HL-60/S4 treated with retinoic acid at 250 ng/mL for 4 days and 3 days (cell line): ENCODE measurements around the gene KIAA1191.
"Not testable (repeated sequence)": the region's sequence is repeated elsewhere in the genome, so short reads cannot be mapped to it uniquely, and the experiment has no call there.

ENCODE experiments used
- in situ Hi-C: fragments of 300-500 bp; cut with MboI; formaldehyde crosslinking; loops from 2 replicates; pipeline ENCODE4 v1.7.0; 2022; ENCODE audit warnings: low sequenced_read_pairs

The KIAA1191 gene, protein sequence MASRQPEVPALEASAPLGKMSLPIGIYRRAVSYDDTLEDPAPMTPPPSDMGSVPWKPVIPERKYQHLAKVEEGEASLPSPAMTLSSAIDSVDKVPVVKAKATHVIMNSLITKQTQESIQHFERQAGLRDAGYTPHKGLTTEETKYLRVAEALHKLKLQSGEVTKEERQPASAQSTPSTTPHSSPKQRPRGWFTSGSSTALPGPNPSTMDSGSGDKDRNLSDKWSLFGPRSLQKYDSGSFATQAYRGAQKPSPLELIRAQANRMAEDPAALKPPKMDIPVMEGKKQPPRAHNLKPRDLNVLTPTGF

DNA sequence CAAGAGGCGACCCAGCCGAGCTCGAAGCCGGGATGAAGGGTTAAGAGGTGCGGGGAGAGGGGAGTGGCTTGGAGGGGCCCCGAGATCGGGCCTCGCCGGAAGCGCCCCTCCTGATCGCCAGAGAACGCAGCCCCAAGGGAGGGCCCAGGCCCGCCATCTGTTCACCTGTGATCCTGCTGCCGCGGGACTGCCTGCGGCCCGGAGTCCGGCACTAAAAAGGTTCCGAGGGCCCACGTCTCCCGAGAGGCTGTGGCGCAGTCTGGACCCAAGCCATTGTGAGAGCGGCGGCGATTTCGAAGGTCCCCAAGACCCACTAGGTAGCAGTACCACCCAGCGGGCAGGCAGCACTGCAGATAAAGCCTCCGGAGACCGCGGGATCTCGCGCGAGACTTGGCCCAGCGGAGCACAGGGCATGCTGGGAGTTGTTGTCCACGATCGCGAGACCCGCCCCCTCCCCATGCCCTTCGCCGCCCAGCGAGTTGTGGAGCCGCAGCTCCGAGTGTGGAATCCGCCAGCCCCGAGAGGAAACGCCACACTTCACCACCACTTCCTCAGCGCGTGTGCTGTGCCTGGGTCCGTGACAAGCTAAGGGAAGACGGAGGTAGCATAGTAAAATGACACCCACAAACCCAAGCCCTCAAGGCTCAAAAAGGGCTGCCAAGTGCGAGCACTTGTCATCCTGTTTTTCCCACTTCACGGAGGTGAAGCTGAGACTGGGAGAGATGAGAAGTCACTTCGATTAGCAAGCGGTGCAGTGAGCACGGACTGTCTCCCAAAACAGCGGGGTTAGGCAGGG, at the start of gene KIAA1191:
Gene KIAA1191 (minus strand): TSS at position 328 of the 796 bp plus-strand sequence. CDS start 2,256 bp downstream, outside the sequence.
- in situ Hi-C loops, result no loop called here

DNA sequence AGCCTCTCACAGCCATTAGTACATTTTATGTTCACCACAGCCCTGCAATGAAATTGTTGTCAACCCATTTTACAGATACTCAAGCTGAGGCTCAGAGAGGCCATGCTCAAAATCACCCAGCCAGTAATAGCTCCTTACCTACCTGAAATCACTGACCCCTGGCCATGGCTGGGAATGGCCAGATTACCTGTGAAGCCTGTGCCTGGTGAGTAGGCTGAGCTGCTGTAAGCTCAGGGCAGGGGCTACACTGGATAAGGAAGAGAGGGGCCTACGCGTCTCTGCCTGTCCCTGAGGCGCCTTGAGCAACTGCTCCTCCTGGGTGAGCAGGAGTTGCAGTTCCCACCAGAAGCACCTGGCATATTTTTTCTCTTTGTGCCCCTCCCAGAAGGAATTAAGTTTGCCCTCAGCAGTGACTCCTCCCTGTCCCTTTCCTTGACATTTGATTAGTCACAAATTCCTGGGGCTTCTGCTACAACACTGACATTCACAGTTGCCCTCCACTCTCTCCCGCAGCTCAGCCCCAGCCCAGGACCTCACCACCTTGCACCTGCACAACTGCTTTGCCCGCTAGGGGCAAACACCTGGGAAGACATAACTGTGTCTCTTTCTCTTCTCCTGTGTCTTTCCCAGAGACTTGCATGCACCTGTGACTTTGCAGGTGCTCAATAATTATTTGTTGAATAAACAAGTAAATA, 49.1 kb upstream of the KIAA1191 start:
- in situ Hi-C loops, result no loop called here

DNA sequence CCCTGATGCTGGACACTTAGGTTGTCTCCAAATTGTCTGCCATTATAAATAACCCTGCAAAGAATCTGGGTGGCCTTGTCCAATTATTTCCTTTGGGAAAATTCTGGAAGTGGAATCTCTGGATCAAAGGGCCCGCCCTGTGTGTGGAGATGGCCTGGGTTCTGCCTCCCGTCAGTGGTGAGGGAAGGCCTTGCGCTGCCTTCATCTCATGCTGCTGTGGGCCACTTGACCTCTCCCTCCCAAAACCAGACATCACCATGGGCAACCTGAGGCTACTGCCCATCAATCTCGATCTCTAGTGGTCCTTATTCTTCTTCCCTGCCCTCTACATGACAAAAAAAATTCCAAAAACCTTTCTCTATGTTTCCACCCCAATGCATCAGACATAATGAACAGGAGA, 48.2 kb upstream of the KIAA1191 start:
- in situ Hi-C loops, result no loop called here

DNA sequence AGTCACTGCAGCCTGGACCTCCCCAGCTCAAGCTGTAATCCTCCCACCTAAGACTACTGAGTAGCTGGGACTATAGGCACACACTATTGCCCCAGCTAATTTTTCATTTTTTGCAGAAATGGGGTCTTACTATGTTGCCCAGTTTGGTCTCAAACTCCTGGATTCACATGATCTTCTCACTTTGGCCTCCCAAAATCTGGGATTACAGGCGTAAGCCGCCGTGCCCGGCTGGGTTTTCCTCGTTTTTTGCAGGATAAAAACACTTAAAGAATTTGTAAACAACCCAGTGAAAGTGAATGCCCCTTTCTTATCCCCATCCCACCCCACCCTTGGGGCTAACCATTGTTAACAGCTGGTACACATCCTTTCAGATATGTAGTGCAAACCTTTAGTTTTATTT, 47.0 kb upstream of the KIAA1191 start:
- in situ Hi-C loops, result no loop called here

DNA sequence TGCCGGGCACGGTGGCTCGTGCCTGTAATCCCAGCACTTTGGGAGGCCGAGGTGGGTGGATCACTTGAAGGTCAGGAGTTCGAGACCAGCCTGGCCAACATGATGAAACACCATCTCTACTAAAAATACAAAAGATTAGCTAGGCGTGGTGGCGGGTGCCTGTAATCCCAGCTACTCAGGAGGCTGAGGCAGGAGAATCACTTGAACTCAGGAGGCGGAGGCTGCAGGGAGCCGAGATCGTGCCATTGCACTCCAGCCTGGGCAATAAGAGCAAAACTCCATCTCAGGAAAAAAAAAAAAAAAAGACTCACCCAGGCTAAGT, 46.6 kb upstream of the KIAA1191 start:
- in situ Hi-C loops, result not testable (repeated sequence)

DNA sequence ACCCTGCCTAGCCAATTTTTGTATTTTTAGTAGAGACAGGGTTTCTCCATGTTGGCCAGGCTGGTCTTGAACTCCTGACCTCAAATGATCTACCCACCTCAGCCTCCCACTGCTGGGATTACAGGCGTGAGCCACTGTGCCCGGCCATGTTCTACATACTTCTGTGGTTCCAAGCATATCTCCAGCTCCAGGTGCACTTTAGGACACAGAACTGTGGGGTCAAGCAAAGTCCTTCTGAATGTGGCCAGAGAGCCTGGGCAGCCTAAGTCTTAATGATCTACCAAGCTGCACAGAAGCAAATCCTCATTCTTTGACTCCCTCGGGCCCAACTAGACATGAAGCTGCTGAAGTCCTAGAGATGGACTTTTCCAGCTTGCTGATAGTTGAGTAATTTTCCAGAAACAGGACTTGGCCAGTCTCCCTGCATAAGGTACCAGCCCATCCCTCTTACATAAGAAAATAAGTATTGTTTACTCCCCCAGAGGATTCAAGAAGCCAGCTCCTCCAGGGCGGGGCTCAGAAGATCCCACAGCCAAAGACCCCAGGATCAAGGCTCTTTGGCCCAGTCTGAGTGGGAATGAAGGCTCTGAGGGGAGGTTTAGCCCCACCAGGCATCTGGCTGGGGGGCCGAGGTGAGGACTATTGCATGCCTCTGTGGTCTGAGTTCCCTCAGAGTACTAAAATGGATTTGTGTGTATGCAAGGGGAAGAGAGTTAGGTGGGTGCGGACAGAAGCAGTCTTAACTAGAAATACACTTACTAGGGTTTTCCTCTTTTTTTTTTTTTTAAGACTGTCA, 46.1 kb upstream of the KIAA1191 start:
- in situ Hi-C loops, result no loop called here

DNA sequence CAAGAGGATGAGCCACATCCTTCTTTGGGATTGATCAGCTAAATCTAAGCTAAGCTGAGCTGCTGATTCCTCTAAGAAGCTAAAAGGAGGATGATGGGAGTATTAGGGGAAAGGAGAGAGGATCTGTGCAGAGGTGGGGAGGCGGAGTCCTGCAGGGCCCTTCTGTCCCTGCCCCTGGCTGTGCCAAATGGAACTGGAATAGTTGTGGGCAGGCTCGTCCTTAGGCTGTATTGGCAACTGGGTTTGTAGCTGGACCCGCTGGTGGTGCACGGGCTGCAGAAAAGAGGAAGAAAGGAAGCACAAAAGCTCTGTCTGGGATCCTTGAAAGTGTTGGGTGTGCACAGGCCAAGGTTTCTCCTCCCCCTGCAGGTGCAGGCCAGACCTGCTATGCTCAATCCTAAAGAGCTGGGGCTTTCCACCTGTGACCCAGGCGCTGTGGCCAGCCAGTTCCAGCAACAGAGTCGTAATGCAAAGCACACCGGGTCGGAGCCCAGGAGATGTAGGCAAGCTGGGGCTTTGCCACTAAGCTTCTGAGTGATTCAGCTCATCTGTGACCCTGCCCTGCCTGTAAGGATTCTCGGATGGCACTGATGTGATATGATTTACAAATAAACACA, 45.0 kb upstream of the KIAA1191 start:
- in situ Hi-C loops, result no loop called here

DNA sequence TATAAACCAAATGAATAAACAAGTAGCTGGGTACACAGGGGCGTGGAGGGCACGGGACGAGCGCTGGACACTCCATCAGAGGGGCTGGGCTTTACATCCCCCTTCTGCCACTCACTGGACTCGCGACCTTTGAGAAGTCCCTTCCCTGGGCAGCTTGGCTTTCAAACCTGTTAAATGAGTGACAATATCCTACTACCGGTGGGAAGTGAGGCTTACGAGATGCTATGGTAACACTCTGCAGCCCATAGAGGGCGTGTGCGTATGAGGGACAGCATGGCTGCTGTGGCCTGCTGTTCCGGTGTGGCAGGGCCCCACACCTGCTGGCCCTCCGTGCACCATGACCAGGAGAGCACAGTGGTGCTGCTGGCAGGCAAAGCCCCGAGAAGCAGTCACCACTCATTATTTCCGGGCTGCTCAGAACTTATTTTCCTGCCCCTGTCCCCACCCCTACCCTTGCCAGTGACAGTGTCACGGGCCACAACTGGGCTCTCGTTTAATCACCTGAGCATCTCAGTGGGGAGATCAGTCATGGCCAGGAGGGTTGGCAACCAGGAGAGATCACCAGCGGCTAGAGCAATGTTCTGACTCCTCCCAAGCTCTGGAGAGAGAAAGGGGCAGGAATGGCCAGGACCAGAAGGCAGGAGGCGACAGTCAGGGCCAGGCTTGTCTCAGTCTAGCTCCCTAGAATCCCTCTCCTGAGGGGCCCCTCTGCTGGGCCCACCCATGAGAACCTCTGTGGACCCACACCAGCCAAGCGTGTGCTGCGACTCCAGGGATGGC, 44.3 kb upstream of the KIAA1191 start:
- in situ Hi-C loops, result no loop called here

DNA sequence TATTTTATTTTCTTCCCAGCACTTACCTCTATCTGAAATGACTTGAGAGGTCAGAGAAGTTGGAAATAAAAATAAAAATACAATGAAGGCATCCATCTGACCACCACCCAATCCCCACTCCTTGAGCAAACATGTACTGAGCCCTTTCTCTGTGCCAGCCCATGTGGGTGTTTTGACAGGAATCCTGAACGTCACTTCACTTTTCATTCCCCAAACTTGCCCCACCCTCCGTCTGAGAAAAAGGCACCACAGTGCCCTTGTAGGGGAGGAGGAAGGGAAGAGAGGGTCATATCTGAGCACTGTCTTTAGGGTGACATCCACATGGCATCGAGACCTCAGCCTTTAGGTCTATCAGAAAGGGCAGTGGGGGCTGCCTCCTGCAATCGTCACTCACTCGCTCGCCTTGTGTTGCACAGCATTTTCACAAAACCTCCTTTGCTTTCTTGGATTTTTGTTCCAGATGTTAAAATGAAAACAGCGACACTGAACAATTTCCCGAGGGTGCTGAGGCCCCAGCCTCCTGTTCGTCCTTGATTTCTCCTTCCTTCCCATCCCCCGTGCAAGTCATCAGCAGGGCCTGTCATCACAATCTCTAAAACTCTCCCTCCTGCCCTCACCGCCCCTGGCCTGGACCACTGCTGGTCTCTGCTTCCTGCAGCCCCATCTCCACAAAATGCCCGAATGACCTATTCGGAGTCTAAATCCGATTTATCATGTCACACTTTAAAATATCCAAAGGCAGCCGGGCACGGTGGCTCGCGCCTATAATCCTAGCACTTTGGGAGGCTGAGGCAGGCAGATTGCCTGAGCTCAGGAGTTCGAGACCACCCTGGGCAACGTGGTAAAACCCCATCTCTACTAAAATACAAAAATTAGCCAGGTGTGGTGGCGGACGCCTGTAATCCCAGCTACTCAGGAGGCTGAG, 40.0 kb upstream of the KIAA1191 start:
- in situ Hi-C loops, result no loop called here

DNA sequence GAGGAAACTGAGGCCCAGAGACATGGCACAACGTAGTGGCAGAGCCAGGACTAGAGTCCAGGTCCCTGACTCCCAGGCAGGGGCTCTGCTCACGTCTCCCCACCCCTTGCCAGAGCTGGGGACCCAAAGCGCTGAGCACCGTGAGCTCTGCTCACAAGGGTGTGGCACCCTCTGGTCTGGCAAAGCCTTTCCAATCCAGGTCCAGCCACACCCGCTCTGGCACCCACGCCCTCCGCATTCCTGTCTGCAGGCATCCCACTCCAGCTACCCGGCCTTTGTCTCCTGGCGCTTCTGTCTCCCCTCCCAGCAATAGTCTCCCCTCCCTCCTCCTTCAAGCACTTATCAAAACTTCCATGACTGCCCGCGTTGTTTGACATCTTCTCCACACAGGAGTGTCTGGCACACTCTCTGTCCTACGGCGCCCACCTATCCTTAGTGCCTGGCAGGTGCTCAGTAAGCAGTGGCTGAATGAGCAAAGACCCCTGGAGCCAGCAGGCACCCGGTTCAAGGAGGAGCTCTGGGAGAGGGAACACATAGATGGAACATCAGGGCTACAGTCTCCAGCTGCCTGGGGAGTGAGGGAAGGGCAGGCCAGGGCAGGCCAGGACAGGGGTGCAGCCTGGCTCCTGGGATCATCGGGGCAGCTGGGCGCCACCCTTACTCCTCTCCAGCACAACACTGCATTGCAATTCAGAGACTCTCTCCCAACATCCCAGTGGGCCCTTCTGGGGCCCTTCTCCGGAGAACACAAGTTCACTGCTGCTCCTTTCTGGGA, 39.0 kb upstream of the KIAA1191 start:
- in situ Hi-C loops, result no loop called here

DNA sequence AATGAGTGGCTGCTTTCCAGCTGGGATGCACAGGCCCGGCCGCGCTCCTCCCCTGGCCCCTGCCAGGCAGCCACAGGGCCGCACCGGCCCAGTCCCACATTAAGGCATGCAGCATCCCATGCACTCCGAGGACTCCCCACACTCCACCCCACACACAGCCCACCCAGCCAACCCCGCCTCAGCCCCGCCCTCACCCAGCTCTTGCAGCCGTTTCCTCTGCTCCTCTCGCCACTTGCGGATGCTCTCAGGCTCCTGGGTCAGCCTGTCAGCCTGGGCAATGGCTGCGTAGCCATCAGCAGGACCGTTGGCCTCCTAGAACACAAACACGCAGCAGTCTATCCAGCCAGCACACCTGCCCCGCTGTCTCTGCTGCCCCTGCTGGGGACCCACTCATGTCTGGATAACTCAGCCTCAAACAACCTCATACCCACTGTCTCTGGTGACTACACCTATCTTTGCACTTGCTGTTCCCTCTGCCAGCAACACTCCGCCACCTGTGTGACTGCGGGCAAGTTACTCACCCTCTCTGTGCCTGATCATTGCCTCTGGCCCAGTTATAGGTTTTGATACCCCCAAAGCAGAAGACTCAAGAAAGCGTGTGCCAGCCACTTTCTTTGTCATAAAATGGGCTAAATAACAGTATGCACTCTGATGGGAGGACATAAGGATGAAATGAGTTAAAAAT, 36.3 kb upstream of the KIAA1191 start:
- in situ Hi-C loops, result no loop called here

DNA sequence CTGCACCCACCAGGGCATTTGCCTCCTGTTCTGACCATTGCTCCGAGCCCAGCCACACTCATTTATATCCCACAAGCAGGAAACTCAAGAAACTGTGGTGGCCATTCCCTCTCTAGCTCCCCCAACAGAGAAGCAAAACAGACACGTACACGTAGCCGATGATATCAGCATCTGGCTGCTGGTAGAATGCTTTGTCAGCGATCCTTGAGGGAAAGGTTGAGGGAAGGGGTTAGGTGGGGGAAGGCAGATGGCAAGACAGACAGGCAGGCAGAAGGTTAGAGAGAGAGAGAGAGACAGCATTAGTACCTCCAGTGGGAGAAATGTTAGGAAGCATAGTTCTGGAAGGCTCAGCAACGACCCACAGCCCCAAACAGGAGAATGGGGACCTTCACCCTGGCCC, 34.8 kb upstream of the KIAA1191 start:
- in situ Hi-C loops, result no loop called here

DNA sequence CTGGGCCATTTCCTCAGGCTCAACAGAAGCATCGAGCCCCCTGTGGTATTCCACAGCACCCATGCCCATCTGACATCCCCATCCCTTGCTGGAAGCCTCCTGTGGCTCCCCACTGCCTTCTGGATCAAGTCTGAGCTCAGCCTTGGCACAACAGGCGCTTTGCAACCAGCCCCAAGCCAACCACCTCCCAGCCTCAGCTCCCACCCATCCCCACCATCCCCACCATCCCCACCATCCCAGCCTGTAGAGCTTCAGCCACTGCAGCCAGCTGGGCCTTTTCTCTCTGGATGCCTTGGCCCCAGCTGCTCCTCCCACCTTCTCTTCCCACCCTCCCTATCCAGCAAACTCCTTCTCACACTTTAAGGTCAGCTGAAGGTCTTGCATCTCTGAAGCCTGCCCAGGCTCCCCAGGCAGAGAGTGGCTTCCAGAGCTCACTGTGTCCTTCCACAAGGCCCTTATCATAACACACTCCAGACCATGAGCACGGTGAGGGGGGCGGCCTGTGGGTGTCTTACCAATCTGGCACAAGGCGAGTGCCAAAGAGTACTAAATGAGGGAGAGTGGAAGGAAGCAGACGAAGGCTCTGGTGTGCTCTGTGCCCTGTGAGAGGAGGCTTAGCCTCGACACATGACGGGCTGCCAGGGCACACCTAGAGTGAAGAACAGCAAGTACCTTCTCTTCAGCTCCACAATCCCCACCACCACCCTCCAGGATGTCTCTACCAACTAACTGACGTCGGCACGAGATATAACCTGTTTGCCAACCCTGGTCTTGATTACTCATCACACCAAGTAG, 33.5 kb upstream of the KIAA1191 start:
- in situ Hi-C loops, result no loop called here

DNA sequence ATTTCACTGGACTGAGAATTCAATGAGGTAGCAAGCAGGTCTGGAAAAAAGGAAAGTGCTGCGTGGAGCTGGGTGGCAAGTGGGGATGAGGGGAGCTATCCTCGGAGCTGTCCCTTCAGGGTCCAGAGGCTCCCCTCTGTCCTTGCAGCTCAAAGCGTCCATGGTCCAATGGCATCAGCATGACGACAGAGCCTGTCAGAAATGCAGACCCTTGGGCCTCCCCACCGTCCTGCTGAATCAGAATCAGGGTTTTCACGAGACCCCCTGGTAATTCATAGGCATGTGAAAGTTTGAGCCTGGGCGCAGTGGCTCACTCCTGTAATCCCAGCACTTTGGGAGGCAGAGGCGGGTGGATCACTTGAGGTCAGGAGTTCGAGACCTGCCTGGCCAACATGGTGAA, 32.5 kb upstream of the KIAA1191 start:
- in situ Hi-C loops, result no loop called here

DNA sequence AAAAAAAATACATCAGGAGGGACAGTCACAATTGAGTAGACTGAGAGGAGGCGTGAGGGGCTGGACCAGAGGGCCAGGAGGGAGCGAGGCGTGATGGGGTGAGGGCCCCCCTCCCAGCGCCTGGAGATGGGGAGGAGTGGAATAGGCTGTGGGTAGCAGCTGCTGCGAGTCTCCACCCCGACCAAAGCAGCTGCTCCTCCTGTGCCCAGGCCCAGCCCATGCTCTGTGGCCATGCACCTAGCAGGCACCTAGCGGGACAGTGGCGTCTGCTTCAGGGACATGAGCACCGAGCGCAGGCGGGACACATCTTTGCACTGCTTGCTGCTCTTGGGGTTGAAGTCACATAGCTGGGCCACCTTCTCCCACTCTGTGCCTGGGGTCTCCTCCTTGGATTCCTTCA, 31.0 kb upstream of the KIAA1191 start:
- in situ Hi-C loops, result no loop called here

DNA sequence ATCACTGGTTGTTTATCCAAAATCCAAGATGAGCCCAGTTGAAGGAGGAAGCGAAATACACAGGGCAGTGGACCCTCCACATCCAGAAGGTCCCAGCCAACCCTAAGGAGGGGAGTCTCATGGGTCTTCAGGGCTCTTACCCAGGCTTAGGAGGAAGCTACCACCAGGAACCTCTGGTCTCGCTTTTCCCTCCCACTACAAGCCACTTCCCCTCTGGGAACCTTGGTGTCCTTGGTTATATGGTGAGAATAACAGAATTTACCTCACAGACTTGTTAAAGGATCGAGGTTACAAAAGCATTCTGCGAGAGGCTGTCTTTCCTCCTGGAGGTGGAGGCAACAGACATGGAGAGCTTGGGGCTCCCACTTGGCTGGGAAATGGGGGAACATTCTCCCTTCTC, 30.4 kb upstream of the KIAA1191 start:
- in situ Hi-C loops, result no loop called here

DNA sequence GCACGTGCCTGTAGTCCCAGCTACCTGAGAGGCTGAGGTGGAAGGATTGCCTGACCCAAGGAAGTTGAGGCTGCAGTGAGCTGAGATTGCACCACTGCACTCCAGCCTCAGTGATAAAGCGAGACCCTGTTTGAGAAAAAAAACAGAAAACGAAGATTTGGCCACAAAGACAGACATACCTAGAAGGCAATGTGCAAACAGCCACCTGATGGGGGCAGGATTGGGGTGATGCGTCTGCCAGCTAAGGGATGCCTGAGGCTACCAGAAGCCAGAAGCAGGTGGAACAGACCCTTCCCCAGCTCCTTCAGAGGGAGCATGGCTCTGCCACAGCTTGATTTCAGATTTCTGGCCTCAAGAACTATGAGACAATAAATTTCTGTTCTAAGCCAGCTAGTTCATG, 29.9 kb upstream of the KIAA1191 start:
- in situ Hi-C loops, result no loop called here
